DND-41 (cell line): ENCODE results near the gene DMRT1.

Experiments
- ATAC-seq: fragments of 200-7000 bp; cut with Tn5 transposase; 3 replicates; pipeline ENCODE4 v1.9.1; 2021; ENCODE audit warnings: low read depth; ENCODE audit not compliant: insufficient read depth
- DNase-seq: peaks from one replicate; pipeline ENCODE4 v3.0.0-alpha.2; 2020
- H2AFZ ChIP-seq: 2 replicates; pipeline ENCODE4 v1.6.0; 2012; ENCODE audit warnings: low read depth, low read length
- H3K27ac ChIP-seq: 2 replicates; pipeline ENCODE4 v1.5.1; 2012; ENCODE audit warnings: low read length, inconsistent platforms
- H3K27me3 ChIP-seq: fragments of 200-600 bp; sonication (generic); 2 replicates; pipeline ENCODE4 v1.6.0; 2012; ENCODE audit warnings: low read length, mild to moderate bottlenecking, inconsistent platforms; ENCODE audit not compliant: insufficient read depth, poor library complexity
- H3K36me3 ChIP-seq: 2 replicates; pipeline ENCODE4 v1.5.1; 2012; ENCODE audit warnings: low read length, inconsistent platforms; ENCODE audit not compliant: insufficient read depth
- H3K4me1 ChIP-seq: 2 replicates; pipeline ENCODE4 v1.5.1; 2012; ENCODE audit warnings: mild to moderate bottlenecking, low read length; ENCODE audit not compliant: insufficient read depth
- H3K4me2 ChIP-seq: 2 replicates; pipeline ENCODE4 v1.6.0; 2012; ENCODE audit warnings: mild to moderate bottlenecking, moderate library complexity, low read length, inconsistent platforms; ENCODE audit not compliant: insufficient read depth
- H3K4me3 ChIP-seq, 2 experiments: fragments of 200-600 bp in 1 of 2; shearing (Covaris generic) in 1 of 2; 2 replicates each; pipeline ENCODE4 v1.5.1; 2012 to 2016; ENCODE audit warnings: inconsistent platforms in 2 of 2, low read length in 2 of 2, mild to moderate bottlenecking in 2 of 2, low read depth in 1 of 2, moderate library complexity in 1 of 2
- H3K79me2 ChIP-seq: 2 replicates; pipeline ENCODE4 v1.6.0; 2012; ENCODE audit warnings: low read length, inconsistent platforms; ENCODE audit not compliant: insufficient read depth
- H3K9ac ChIP-seq: 2 replicates; pipeline ENCODE4 v1.6.0; 2012; ENCODE audit warnings: low read depth, mild to moderate bottlenecking, inconsistent platforms, low read length, moderate library complexity
- H3K9me3 ChIP-seq: 2 replicates; pipeline ENCODE4 v1.5.1; 2012; ENCODE audit warnings: low read length, moderate library complexity, mild to moderate bottlenecking, inconsistent platforms; ENCODE audit not compliant: insufficient read depth, severe bottlenecking
- H4K20me1 ChIP-seq: 2 replicates; pipeline ENCODE4 v1.6.0; 2012; ENCODE audit warnings: low read length; ENCODE audit not compliant: insufficient read depth
- CTCF ChIP-seq: IDR thresholded peaks from 2 replicates; pipeline ENCODE4 v1.5.1; 2012; ENCODE audit warnings: borderline replicate concordance, low read length, moderate library complexity, mild to moderate bottlenecking; ENCODE audit not compliant: poor library complexity, severe bottlenecking; ENCODE audit errors: extremely low read depth
- EZH2 ChIP-seq: IDR thresholded peaks from 3 replicates; pipeline ENCODE4 v1.6.1; 2012; ENCODE audit warnings: borderline replicate concordance, low read depth, mild to moderate bottlenecking, moderate library complexity, low read length, inconsistent platforms; ENCODE audit not compliant: severe bottlenecking

DMRT1 gene

DNA sequence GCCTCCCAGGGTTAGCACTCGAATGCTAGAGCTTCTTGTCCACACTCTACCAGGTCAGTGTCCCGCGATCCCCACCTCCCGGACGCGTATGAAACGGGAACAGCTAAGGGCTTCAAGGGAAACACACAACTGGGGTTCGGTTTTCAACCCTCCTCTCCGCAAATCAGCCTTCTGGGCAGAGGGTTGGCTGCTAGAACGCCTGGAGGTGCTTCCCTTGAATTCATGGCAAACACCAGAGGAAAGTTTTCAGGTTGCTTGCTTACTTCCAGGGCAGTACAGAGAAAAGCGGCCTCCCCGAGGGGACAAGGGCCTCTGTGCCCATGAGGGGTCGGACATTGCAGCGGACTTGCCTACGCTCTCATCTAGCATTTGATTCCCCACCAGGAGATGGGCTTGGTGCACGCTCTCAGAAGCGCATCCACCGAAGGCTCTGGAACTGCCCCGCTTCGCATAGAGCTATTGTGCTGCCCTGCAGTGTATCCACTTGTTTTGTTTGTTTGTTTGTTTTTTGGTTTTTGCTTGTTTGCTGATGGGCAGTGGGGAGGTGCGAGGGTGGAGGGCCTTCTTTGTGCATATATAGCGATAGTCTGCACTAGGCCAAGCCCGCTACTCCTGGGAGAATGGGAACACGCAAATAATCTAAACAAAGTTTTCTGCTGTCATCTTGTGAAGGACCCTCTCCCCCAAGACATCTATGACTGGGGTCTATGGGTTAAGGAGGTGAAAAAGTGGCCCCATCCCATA is 133.7 kb downstream of the DMRT1 start:
- Histone ChIP-seq H3K9me3 (no peaks in the 10 kb centered on the region), H4K20me1 (no peaks in the 10 kb centered on the region), H3K4me2 (no peak overlapping the region), H3K27me3 (peaks cover 4% of the 10 kb centered on the region), H3K4me3 (no peak overlapping the region), H3K27ac (no peak overlapping the region), H3K79me2 (no peaks in the 10 kb centered on the region), H3K4me1 (no peaks in the 10 kb centered on the region), H2AFZ (no peak overlapping the region), H3K9ac (no peak overlapping the region), H3K36me3 (no peaks in the 10 kb centered on the region)
- ATAC-seq (no peak), DNase-seq (no peak)
- no peak for TF ChIP-seq CTCF
- no peak for TF ChIP-seq EZH2

- H3K79me2 ChIP-seq: no peaks in the 10 kb centered on the region
- H3K27ac ChIP-seq: no peak overlapping the region
- no peak overlapping the region for H2AFZ ChIP-seq
- H4K20me1 ChIP-seq: no peaks in the 10 kb centered on the region
- H3K4me1 ChIP-seq: no peaks in the 10 kb centered on the region
- H3K9ac ChIP-seq: no peak overlapping the region
- ATAC-seq: no peak
- H3K4me2 ChIP-seq: no peak overlapping the region
- H3K27me3 ChIP-seq: peaks cover 6% of the 10 kb centered on the region
- no peak for DNase-seq
- TF ChIP-seq CTCF (no peak), EZH2 (no peak)
- no peaks in the 10 kb centered on the region for H3K9me3 ChIP-seq
- no peak overlapping the region for H3K4me3 ChIP-seq
- no peaks in the 10 kb centered on the region for H3K36me3 ChIP-seq
Measured at GRCh38 chr9:975740-976257, 134.3 kb downstream of the DMRT1 start.

DNA sequence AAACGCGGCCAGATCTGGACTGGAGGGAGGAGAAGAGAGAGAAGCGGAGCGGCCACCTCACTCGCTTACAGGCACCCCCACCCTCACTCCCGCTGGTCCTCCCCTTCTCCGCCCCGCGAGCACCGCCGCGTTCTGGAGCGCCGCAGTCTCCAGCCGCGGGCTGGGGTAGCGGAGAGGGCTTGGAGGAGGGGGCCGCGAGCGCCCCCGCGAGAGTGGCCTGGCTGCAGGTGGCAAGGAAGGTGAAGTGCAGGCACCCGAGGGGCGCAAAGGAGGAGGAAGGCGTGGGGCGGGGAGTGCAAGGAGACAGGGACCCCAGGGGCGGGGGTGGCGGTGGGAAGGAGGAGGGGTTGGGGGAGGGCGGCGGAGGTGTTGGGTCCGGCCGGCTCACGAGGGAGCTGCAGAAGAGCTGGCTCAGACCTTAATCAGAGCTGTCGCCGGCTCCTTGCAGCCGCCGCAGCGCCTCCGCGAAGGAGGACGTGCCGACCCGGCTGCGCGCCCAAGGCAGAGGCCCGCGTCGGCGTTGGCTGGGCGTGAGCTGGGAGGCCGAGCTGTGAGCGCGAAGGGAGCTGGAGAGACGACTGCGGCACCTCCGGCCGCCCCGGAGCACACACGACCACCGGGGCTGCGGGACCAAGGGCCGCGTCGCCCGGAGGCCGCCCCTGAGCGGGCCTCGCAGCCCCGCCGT is 134.9 kb downstream of the DMRT1 start, which contains the start of gene DMRT3:
TSS of gene DMRT3 (plus strand) at position 398 of the 685 bp plus-strand sequence. CDS start 347 bp downstream, outside the sequence.
- no peaks in the 10 kb centered on the region for H3K9me3 ChIP-seq
- no peaks in the 10 kb centered on the region for H3K79me2 ChIP-seq
- no peaks in the 10 kb centered on the region for H4K20me1 ChIP-seq
- DNase-seq: no peak
- H3K27me3 ChIP-seq: peaks cover 7% of the 10 kb centered on the region
- H3K4me2 ChIP-seq: no peak within 1 kb of the TSS
- H2AFZ ChIP-seq: no peak within 1 kb of the TSS
- TF ChIP-seq CTCF (no peak), EZH2 (no peak)
- no peak within 1 kb of the TSS for H3K4me3 ChIP-seq
- H3K27ac ChIP-seq: no peak within 1 kb of the TSS
- H3K9ac ChIP-seq: no peak within 1 kb of the TSS
- H3K36me3 ChIP-seq: no peaks in the 10 kb centered on the region
- H3K4me1 ChIP-seq: no peaks in the 10 kb centered on the region
- ATAC-seq: no peak
